ENCODE results near the gene HCN2. TPM values are rescaled to one million over a fixed set of nuclear protein-coding genes. Genes with fewer than 3 reads are reported as not detected.

Gene HCN2
- total and polyA plus RNA-seq, 2 of the 13 experiments (the other 11 are each of a cell fraction or from before 2014, with no cell fraction given) = 0.01 TPM; not detected in 1

- peak; percentile 37 for TF ChIP-seq ASH2L (IDR thresholded peaks at IDR 0.05; ENCODE audit: insufficient read length, low read depth, low read length)
- TF ChIP-seq STAG1 (CRISPR knock-in tag; IDR thresholded peaks at IDR 0.05) = peak; percentile 6; the same call in 1 of the 2 replicates
- TF ChIP-seq ZMYM2 (CRISPR knock-in tag; IDR thresholded peaks at IDR 0.05) = peak; percentile 88
- no peak for TF ChIP-seq CREBL2 (CRISPR knock-in tag; IDR thresholded peaks at IDR 0.05; ENCODE audit: borderline replicate concordance)
- peak; percentile 82 for TF ChIP-seq MXD4 (CRISPR knock-in tag; IDR thresholded peaks at IDR 0.05)
- TF ChIP-seq ISL2 (CRISPR knock-in tag; IDR thresholded peaks at IDR 0.05) = peak; percentile 77
- peak; percentile 57; the same call in 1 of the 2 replicates for TF ChIP-seq ZNF629 (CRISPR knock-in tag; conservative IDR thresholded peaks at IDR 0.05)
- TF ChIP-seq TRAFD1 (CRISPR knock-in tag; IDR thresholded peaks at IDR 0.05; ENCODE audit: borderline replicate concordance) = no peak
- peak; percentile 66; the same call in 1 of the 2 replicates for TF ChIP-seq THAP9 (CRISPR knock-in tag; IDR thresholded peaks at IDR 0.05; ENCODE audit: borderline replicate concordance)
- TF ChIP-seq ZNF333 (CRISPR knock-in tag; IDR thresholded peaks at IDR 0.05; ENCODE audit: borderline replicate concordance) = no peak
- no peak for TF ChIP-seq ZNF724P (CRISPR knock-in tag; IDR thresholded peaks at IDR 0.05; ENCODE audit: borderline replicate concordance)
- TF ChIP-seq ZBTB40 (IDR thresholded peaks at IDR 0.05) = no peak
- TF ChIP-seq ZBTB40 (CRISPR knock-in tag; IDR thresholded peaks at IDR 0.05) = peak; percentile 75; the same call in 1 of the 2 replicates
- 0 out of 2 replicates have a peak, but pooled peaks have one; percentile 5 for TF ChIP-seq ZNF329 (CRISPR knock-in tag; IDR thresholded peaks at IDR 0.05; ENCODE audit: low read depth)
- TF ChIP-seq ZNF605 (CRISPR knock-in tag; IDR thresholded peaks at IDR 0.05) = peak; percentile 94
These were observed 71.2 kb downstream of the HCN2 start (continued) for GRCh38 chr19:660793-661426.

Data from HepG2 (cell line).